Coronary artery (tissue), 2 donors: ENCODE measurements around the gene IGLL5.

Experiments
- DNase-seq: peaks from one replicate; pipeline ENCODE4 v3.0.0-alpha.2; 2017; ENCODE audit warnings: low spot score
- H3K27ac ChIP-seq, 2 donors: fragments of 200-600 bp; sonication (generic); one replicate each; pipeline ENCODE4 v1.5.1; 2016 to 2019
- H3K4me3 ChIP-seq: fragments of 200-600 bp; sonication (generic); 2 replicates; pipeline ENCODE4 v1.5.1; 2016; ENCODE audit warnings: mild to moderate bottlenecking, moderate library complexity
- CTCF ChIP-seq: fragments of 200-600 bp; sonication (generic); IDR thresholded peaks from one replicate; pipeline ENCODE4 v1.5.1; 2019; ENCODE audit warnings: antibody characterized with exemption

IGLL5 gene

GRCh38 chr22:22872722-22873708, 14.6 kb upstream of the IGLL5 start:
- TF ChIP-seq CTCF, result no peak
- DNase-seq, result no peak
- Histone ChIP-seq H3K4me3 (no peak overlapping the region), H3K27ac (no peak overlapping the region)

GRCh38 chr22:22877523-22878210, 9.9 kb upstream of the IGLL5 start:
- TF ChIP-seq CTCF, result no peak

GRCh38 chr22:22878211-22878570, 9.4 kb upstream of the IGLL5 start:
- TF ChIP-seq CTCF, result no peak
- no peak for DNase-seq
- no peak overlapping the region for H3K4me3 ChIP-seq

More at GRCh38 chr22:22877523-22878210, 9.9 kb upstream of the IGLL5 start:
- Histone ChIP-seq H3K4me3 (no peak overlapping the region), H3K27ac (no peak overlapping the region)
- peak; percentile 70 for DNase-seq

GRCh38 chr22:22878801-22879674, 8.6 kb upstream of the IGLL5 start:
- TF ChIP-seq CTCF, result no peak
- DNase-seq, result peak; percentile 68
- Histone ChIP-seq H3K4me3 (no peak overlapping the region), H3K27ac (no peak overlapping the region)

More at GRCh38 chr22:22878211-22878570, 9.4 kb upstream of the IGLL5 start:
- H3K27ac ChIP-seq, result no peak overlapping the region

- Histone ChIP-seq H3K27ac (no peak overlapping the region), H3K4me3 (no peak overlapping the region)
- DNase-seq, result no peak
- no peak for TF ChIP-seq CTCF
Measured at GRCh38 chr22:22879675-22880155, 7.9 kb upstream of the IGLL5 start.

- no peak for TF ChIP-seq CTCF
- H3K4me3 ChIP-seq, result no peak overlapping the region
- H3K27ac ChIP-seq, result no peak overlapping the region
- DNase-seq, result peak; percentile 66
Measured at GRCh38 chr22:22880645-22881044, 7.0 kb upstream of the IGLL5 start.
